NCI-H1436 treated with DMSO at 0.1 percent for 48 hours (cell line): Measurements from ENCODE around the gene SGTB.

Experiments
- DNase-seq: peaks from one replicate; lab custom pipeline; 2025; lab: John Stamatoyannopoulos, UW

Gene SGTB, protein sequence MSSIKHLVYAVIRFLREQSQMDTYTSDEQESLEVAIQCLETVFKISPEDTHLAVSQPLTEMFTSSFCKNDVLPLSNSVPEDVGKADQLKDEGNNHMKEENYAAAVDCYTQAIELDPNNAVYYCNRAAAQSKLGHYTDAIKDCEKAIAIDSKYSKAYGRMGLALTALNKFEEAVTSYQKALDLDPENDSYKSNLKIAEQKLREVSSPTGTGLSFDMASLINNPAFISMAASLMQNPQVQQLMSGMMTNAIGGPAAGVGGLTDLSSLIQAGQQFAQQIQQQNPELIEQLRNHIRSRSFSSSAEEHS

DNA sequence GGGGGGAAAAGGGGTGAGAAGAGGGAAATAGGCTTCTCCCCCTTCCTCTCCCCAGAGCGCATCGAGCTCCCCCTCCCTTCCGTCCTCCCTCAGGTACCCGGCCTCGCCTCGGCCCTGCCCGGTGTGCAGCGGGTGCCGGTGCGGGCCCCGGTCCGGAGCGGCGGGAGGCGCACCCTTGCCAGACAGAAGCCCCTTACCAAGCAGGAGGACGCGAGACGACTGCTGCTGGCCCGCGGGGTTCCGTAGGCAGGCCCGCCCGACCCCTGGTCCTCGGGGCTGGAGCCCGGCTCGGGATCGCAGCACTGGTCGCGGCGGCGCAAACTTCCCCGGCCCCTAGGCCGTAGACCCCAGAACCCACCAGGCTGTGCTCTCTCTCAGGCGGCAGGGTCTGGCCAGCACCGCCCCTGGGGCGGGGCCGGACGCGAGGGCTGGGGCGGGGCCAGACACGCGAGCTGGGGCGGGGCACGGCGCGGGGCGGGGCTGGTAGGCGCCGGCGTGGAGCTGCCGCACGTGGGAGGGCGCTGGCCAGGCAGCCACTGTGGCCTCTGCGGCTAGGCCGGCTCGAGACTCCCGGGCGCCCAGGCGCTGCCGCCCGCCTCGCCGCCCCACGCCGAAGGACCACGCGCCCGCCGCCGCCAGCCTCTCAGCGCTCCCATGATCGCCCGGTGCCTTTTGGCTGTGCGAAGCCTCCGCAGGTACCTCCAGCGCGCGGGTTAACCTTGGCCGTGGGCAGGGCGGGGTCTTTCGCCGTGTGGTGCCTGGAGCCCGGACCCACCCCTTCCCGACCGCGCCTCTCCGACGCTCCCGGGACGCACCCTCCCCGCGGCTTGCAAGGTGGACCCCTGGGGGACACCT, at the start of gene SGTB, which contains the start of gene NLN:
Gene SGTB, minus strand, starts transcription at position 390 of the 855 bp plus-strand sequence. CDS start 1,302 bp downstream, outside the sequence.
Gene NLN, plus strand, starts transcription at position 486 of the 855 bp plus-strand sequence. Its CDS starts 169 bp downstream, at position 655.
- DNase-seq: peak; percentile 15

DNA sequence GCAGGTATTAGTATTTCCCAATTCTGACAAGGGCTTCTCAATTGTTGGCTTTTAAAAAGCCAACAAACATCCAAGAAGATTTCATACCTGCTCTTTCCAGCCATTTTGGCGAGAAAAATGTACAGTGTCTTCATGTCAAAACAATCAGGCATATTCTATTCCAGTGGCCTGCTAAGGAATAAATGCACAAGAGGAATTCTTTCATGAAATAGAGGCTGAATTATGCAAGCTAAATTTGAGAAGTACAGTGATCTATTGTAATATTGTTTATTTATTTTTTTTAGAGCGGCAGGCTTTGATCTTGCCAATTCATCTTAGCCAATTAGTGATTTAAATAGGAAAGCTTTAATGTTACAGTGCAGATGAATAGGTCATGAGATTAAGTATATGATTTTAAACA, 49.4 kb upstream of the SGTB start:
- DNase-seq: no peak

DNA sequence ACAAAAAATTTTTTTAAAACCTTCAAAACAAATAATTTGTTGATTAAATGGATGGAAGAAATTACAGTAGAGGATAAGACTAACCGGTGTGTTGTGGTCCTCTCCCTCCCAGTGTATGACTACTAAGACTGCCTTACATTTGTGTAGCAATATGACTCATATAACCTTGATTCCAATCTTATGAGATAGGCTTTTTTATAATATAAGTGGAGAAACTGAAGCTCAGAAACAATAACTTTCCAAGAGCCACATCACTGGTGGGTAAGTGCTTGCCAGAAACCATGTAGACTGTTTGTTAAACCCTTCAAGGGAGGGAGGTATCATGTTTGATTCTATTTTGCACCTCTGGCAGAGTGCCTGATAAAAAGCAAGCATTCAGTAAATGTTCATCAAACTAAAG, 47.6 kb upstream of the SGTB start:
- DNase-seq: no peak

DNA sequence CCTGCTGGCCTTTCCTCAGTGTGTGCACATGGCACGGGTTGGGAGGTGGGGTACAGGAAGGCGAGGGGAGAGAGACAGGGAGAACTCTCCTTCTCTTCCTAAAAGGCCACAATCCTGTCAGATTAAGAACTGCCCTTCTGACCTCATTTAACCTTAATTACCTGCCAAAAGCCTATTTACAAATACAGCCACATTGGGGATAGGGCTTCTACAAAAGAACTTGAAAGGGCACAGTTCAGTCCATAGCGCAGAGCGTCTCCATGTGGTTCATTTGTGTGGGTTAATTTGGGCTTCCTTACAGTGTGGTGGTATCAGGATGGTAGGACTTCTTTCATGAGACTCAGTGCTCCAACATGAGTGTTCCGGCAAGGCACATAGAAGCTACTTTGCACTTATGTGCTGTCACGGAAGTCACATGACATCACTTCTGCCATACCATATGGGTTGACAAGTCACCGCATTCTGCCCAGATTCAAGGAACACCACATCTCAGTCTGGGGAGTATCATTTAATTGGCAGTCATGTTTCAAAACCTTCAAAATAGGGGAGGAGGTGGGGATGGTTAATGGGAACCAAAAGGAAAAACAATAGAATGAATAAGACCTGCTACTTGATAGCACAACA, 46.9 kb upstream of the SGTB start:
- no peak for DNase-seq

DNA sequence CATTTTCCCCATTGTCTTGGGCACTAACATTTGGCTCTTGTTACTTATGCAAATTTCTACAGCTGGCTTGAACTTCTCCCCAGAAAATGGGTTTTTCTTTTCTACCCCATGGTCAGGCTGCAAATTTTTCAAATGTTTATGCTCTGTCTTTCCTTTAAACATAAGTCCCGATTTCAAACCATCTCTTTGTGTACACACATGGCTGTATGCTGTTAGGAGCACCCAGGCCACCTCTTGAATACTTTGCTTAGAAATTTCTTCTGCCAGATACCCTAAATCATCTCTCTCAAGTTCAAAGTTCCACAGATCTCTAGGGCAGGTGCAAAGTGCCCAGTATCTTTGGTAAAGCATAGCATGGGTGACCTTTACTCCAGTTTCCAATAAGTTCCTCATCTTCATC, 45.7 kb upstream of the SGTB start:
- no peak for DNase-seq

DNA sequence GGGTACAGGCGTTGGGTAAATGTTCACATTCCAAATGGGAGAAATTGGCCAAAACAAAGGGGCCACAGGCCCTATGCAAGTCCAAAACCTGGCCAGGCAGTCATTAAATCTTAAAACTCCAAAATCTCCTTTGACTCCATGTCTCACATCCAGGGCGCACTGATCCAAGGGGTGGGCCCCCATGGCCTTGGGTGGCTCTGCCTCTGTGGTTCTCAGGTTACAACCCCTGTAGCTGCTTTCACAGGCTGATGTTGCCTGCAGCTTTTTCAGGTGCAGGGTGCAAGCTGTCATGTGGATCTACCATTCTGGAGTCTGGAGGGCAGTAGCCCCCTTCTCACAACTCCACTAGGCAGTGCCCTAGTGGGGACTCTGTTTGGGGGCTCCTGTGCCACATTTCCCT, 44.9 kb upstream of the SGTB start:
- no peak for DNase-seq

DNA sequence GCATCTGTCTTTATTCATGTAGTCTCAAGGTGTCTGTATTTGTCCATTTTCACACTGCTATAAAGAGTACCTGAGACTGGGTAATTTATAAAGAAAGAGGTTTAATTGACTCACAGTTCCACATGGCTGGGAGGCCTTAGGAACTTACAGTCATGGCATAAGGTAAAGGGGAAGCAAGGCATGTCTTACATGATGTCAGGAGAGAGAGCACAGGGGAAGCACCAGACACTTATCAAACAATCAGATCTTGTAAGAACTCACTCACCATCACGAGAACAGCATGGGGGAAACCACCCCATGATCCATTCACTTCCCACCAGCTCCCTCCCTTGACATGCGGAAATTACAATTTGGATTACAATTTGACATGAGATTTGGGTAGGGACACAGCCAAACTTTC, 44.3 kb upstream of the SGTB start:
- no peak for DNase-seq

DNA sequence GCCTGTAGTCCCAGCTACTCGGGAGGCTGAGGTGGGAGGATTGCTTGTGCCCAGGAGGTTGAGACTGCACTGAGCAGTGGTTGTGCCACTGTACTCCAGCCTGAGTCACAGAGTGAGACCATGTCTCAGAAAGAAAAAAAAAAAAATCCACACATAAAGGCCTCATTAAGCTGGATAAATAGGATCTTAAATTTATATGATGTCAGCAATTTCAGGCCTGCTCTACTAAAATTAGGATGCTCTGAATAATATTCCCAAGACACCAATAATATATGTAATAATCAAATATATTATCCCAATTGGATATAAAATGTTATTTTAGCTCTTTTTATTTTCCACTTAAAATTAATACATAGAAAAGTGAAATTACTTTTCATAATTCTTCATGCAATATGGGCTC, 43.7 kb upstream of the SGTB start:
- no peak for DNase-seq

DNA sequence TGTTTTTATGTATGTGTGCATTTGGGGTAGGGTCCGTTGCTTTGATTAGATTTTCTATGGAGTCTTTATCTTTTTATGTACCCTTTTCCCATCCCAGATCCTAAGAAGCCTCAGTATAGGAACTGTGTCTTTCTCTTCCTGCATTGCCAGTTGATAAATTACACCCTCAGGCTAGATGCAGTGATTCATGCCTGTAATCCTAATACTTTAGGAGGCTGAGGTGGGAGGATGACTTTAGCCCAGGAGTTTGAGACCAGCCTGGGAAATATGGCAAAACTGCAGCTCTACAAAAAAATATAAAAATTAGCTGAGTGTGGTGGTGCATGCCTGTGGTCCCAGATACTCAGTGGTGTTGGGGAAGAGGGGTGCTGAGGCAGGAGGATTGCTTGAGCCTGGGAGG, 40.3 kb upstream of the SGTB start:
- DNase-seq: no peak

DNA sequence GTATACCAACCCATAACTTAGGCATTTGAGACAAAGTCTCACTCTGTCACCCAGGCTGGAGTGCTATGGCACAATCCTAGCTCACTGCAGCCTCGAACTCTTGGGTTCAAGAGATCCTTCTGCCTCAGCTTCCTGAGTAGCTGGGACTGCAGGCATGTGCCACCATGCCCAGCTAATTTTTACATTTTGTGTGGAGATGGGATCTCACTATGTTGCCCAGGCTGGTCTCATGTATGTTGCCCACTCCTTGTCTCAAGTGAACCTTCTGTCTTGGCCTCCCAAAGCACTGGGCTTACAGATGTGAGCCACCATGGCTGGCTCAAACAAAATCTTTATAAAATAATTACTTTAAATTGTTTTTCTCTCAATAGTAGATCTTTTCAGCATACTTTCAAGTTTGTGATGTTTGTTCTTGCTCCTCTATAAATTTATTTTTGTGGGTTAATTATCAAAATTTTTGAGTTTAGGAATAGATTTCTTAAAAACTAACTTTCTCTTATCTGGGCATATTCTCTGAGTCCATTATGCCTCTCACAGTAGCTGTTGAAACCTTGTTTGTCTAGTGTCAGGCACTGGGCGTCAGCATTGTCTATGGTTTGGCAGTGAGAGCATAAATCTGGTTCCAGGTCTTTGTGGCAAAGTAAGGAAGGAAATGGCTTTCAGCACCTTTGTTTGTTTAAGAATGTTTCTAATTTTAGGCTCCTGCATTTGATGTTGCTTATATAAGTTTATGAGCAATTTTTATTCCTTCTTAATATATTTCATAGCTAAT, 38.8 kb upstream of the SGTB start:
- no peak for DNase-seq

DNA sequence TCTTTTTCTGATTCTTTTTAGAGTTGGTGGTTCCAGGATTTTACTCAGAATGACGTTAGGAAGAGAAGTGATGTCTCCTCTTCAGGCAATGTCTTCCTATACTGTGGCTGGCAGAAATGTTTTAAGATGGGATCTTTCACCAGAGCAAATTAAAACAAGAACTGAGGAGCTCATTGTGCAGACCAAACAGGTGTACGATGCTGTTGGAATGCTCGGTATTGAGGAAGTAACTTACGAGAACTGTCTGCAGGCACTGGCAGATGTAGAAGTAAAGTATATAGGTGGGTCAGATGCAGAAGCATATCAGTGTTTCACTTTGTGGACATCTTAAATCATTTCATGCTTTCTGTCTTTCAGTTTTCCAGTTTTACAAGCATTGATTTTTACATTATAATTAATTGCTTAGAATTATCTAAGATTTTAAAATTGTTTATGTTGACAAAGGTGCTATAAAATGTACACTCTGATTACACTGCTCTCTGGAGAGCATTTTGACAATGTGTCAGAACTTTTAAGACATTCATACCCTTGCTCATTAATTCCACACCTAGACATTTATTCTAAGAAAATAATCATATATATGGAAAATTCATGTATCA, 36.7 kb upstream of the SGTB start:
- no peak for DNase-seq

DNA sequence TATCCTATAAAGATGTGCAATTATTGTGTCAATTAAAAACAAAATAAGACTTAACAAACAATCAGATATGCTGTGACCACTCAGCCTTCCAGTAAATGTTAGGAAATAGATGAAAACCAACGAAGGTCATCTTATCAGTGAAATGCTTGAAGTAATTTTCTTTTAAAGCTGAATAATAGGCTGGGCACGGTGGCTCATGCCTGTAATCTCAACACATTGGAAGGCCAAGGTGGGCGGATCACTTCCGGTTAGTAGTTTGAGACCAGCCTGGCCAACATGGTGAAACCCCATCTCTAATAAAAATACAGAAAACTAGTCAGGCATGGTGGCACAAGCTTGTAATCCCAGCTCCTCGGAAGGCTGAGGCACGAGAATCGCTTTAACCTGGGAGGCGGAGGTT, 31.3 kb upstream of the SGTB start:
- DNase-seq: no peak

DNA sequence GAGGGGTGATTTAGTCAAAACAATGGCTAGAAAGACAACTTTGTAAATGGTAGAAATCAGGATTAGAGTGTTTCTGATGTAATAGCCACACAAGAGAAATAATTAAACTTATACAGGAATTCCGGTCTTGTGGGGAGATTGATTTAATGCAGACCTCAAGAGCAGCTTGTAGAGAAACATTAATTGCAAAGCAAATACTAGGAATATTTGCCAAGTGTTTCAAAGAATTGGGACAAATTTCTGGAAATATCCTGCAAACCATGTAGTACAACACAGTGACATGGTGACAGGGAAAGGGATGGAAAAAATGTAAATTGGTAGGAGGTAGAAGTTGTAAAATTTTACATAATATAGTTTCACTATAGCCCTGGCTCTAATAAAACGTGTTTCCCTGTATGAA, 29.0 kb upstream of the SGTB start:
- no peak for DNase-seq

DNA sequence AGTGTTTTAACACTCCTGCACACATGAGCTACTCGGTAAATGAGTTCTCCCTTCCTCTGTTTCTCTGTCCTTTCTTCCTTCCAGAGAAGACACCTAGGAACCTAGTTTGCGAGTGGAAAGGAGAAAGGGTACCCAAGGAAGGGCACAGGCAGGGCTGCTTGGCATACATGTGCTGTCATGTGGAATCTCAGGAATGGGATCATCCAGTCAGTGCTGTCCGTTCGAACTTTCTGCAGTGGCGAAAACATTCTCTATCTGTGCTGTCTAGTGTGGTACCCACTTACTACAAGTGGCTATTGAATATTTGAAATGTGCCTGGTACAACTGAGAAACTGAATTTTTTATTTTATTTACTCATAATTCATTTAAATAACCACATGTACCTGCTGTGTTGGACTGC, 28.0 kb upstream of the SGTB start:
- no peak for DNase-seq

DNA sequence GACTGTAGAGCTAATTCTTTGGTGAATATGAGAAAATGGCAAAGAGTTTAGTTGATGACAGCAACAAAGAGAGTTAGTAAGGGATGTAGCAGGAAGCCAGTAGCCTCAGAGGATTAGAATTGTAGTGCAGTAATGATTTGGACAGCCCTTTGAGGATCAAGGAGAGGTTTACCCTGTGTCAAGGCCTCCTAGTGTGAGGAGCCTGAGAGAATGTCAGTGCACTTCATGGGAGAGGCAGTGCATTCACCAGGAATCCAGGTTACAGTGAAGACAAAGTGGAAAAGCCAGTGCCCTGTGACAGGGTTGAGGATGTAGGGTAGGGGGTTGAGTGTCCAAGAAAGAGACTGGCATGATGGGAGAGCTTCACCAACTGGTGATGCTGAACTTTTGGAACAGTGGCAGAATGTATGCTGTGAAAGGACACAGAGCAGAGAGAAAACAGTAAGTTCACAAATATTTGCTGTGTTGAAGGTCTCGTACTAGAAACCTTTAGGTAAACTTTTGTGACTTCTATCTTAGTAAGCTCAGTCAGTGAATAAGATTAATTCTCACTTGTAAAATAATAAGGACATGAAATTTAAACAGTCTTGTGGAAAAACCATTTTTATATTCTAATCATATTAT, 27.4 kb upstream of the SGTB start:
- no peak for DNase-seq

DNA sequence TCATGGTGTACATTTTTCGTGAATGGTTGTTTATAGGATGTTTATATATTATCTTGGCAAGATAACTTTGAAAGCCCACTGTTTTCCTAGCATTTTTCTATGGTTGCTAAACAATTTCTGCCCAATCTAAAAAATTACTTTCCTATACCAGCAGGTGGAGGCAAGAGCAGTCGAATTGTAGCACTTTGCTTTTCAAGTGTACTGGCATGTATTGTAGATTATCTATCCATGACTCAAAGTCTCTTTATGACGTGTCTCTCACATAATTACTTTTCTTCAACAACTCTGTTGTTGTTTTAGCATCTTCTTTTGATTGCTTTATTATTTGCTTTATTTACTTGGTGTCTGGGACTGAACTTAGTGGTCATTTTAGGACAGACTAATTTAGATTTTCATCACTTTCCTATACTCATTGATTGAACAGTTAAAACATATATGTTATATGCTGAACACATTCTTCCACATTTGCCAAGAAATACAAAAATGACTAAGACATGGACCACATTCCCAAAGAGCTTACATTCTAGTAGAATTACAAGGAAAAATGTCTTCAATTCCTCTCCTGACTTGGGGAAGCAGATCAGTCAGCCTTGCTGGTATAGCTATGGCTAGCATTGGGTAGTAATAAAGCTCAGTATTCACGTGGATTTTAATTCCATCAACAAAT, 20.8 kb upstream of the SGTB start:
- DNase-seq: no peak

DNA sequence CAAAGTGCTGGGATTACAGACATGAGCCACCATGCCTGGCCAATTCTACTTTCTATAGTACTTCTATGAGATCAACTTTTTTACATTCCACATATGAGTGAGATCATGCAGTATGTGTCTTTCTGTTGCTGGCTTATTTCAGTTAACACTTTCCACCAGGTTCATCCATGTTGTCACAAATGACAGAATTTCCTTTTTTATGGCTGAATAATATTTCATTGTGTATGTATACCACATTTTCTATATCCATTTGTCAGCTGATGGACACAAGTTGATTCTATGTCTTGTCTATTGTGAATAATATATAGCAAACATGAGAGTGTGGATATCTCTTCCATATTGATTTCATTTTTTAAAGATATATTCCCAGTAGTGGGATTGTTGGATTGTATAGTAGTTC, 17.3 kb upstream of the SGTB start:
- DNase-seq: no peak

DNA sequence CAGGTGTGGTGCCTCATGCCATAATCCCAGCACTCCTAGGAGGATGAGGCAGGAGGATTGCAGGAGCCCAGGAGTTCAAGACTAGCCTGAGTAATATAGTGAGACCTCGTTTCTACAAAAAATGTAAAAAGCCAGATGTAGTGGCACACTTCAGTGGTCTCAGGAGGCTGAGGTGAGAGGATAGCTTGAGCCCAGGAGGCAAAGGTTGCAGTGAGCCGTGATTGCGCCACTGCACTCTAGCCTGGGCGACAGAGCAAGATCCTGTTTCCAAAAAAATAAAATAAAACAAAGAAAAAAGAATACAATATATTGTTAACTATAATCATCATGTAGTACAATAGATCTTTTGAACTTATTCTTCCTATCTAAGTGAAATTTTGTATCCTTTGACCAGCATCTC, 16.4 kb upstream of the SGTB start:
- DNase-seq: no peak

DNA sequence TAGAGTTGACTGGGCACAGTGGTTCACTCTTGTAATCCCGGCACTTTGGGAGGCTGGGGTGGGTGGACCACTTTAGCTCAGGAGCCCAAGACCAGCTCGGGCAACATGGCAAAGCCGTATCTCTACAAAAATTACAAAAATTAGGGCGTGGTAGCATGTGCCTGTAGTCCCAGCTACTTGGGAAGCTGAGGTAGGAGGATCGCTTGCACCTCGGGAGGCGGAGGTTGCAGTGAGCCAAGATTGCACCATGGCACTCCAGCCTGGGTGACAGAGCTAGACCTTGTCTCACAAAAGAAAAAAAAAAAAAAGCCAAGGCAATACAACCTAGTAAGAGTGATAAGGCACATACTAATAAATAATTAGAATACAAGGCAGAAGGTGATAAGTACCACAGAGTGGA, 15.9 kb upstream of the SGTB start:
- no peak for DNase-seq

DNA sequence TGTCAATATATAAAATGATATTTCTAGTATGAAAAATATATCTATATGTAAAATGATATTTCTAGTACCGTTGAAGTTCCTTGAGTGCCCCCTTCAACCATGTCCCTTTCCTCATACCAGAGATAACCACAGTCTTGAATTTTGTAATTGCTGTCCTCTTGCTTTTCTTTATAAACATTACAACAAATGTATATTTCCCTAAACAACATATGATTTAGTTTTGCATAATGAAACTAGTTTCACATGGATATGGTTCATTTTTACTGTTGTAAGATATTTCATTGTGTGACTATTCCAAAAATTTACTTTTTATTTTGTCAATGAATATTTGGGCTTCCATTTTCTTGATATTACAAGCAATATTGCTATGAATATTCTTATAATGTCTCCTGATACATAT, 14.1 kb upstream of the SGTB start:
- DNase-seq: no peak

DNA sequence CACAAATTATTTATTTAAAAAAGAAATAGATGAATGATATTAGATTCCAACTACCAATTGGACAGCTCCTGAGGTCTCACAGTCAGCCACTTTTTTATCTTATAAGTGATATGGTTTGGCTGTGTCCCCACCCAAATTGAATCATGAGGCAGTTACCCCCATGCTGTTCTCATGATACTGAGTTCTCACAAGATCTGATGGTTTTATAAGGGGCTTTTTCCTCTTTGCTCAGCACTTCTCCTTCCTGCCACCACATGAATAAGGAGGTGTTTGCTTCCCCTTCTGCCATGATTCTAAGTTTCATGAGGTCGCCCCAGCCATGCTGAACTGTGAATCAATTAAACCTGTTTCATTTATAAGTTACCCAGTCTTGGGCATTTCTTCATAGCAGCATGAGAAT, 13.0 kb upstream of the SGTB start:
- DNase-seq: no peak
